Omental fat pad (tissue), 4 donors: ENCODE measurements around the gene RING1. TPM values are rescaled to one million over a fixed set of nuclear protein-coding genes. Genes with fewer than 3 reads are reported as not detected.

Experiments
- ATAC-seq: fragments of 150-250 bp; one replicate; pipeline ENCODE4 v1.9.1; 2016; ENCODE audit warnings: mild to moderate bottlenecking, moderate library complexity; ENCODE audit not compliant: low FRiP score
- DNase-seq: peaks from one replicate; pipeline ENCODE4 v3.0.0-alpha.2; 2019; ENCODE audit warnings: low spot score
- total RNA-seq, 4 donors: library from RNA; depleted of rRNA; stranded (reverse); fragments of >200 nt; gene quantifications; one replicate each; pipeline ENCODE4 v1.1.0, GENCODE V29; 2016
- TF ChIP-seq, protein P1 (sequence below), 3 donors: fragments of 450-650 bp; IDR thresholded peaks; one replicate each; pipeline ENCODE4 v1.5.1; 2016 to 2017; ENCODE audit warnings: antibody characterized with exemption in 3 of 3, mild to moderate bottlenecking in 3 of 3, moderate library complexity in 2 of 3

The RING1 gene
- total RNA-seq, 4 donors from 2014 or later, result 13.1 to 20.1 (median 15.7) TPM

DNA sequence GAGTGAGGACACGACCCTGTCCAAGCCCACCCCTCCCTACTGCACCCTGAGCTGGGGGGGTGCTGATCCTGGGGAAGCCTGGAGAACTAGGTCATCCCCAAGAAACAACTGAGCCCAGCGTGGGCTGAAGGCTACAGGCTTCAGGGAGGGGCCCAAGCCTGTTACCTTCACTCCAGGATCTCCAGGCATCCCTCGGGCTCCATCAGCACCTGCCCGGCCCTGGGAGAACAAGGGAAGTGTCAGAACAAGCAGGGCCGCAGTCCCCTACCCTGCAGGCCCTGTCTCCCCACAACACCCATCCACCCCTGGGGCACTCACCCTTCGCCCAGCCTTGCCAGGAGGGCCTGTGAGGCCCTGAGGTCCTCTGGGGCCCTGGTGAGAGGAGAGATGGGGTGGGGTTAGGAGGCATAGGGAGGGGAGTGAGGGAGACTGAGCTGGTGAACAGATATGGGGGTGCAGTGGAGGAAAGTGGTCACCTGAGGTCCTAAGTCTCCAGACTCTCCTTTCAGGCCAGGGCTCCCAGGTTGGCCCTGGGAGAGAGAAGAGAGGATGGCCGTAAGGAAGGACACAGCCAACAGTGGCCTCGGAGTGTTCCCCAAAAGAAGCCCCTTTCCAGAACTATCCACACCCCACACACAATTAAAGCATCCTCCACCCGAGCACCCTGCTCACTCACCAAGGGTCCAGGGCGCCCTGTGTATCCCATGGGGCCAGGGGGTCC lies 29.4 kb upstream of the RING1 start:
- DNase-seq (no peak), ATAC-seq (no peak)
- TF ChIP-seq, protein P1, sequence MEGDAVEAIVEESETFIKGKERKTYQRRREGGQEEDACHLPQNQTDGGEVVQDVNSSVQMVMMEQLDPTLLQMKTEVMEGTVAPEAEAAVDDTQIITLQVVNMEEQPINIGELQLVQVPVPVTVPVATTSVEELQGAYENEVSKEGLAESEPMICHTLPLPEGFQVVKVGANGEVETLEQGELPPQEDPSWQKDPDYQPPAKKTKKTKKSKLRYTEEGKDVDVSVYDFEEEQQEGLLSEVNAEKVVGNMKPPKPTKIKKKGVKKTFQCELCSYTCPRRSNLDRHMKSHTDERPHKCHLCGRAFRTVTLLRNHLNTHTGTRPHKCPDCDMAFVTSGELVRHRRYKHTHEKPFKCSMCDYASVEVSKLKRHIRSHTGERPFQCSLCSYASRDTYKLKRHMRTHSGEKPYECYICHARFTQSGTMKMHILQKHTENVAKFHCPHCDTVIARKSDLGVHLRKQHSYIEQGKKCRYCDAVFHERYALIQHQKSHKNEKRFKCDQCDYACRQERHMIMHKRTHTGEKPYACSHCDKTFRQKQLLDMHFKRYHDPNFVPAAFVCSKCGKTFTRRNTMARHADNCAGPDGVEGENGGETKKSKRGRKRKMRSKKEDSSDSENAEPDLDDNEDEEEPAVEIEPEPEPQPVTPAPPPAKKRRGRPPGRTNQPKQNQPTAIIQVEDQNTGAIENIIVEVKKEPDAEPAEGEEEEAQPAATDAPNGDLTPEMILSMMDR (IDR thresholded peaks at IDR 0.05), result no peak

DNA sequence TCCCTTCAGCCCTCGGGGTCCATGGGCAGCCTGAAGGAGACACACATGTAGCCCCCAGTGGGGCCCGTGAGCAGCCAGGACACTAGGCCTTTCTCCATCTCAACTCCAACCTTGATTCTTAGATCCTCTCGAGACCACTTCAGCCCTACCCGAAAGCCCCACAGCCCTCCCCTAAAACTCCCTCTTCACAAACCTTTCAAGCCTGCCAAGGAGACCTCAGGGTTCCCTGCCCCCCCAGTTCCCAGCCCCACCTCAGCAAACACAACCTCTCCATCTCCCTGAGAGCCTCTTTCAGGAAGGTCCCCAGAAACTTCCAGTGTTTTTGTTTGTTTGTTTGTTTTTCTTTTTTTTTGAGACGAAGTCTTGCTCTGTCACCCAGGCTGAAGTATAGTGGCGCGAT lies 27.2 kb upstream of the RING1 start:
- TF ChIP-seq, protein P1 (IDR thresholded peaks at IDR 0.05), result no peak
- no peak for ATAC-seq
- DNase-seq, result no peak

DNA sequence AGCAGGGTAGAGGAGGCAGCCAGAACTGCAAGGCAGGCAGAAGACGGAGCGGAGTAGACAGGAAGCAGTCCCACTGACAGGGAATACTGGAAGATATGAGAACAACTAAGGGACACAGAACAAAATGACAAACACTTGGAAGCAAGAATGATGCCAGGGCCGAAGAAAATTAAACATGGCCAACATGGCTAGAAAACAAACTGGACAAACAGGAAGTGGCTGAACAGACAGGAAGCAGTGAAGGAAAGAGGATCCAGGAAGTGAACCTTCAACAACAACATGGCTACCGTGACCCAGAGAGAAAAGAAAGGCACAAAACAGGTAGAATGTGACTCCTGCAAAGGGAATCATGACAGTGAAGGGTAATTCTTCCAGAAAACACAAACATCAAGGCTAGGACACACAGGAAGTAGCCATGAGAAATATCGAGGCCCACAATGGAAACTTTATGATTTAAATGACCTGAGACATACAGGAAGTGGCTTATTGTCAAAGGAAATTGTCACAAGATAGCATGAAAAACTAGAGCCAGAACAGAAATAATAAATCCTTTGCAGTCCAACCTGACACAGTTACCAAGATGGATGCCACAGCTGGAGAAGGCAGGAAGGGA lies 25.1 kb upstream of the RING1 start:
- DNase-seq (no peak), ATAC-seq (no peak)
- TF ChIP-seq, protein P1 (IDR thresholded peaks at IDR 0.05), result no peak

DNA sequence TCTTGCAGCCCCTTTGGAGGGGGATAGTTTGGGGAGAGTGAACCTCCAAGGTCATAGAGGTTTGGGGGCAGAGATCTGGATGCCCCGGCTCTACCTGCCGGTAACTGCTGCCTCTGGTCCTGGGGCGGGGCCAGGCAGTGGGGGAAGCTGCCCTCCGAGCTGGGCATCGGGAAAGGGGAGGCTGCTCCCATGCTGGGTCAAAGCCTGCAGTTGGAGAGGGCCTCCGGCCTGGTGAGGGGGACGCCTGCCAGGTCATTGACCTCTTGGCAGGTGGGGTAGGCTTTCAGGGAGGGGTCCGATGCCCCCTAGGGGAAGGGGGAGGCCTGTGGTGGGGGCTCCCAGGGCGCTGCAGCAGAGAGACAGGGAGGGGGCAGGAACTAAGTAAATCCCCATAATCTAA lies 23.1 kb upstream of the RING1 start:
- ATAC-seq (no peak), DNase-seq (no peak)
- TF ChIP-seq, protein P1 (IDR thresholded peaks at IDR 0.05), result no peak

DNA sequence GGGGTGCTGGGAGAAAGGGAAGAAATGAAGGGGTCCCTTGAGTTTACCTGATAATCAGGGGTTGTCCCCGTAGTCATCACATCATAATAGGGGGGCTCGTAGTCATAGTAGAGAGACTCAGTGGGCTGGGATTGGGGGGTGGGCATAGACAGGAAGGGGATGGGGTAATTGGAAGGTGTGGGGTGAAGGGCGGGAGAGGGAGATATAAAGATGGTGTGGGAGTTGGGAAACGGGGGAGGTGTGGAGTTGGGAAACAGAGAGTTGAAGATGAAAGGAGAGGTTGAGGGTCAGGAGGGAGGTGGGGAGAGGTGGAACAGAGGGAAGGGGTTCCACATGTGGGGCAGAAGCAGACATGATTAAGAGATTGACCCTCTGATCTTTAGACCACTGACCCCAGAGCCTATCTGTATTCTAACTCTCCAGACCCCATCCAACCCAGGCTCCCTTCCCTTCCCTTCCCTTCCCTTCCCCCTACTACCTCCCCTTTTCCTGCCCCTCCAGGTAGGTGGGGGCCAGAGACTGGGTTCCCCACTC lies 22.6 kb upstream of the RING1 start:
- ATAC-seq (no peak), DNase-seq (no peak)
- TF ChIP-seq, protein P1 (IDR thresholded peaks at IDR 0.05), result no peak

DNA sequence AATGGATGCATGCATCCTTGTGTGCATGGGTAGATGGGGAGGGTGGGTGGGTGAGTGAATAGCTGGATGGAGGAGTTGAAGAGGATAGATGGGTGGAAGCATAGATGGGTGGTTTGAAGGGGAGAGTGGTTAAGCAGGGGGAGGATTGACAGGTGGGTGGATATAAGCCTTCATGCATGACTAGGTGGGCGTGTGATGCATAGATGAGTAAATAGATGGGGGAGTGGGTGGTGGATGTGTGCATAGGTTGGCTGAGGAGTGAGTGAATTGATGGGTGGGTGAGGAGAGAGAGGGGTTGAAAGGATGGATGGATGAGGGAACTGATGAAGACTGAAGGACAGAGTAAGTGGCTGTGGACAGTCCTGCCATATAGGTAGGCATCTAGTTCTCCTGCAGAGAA lies 20.5 kb upstream of the RING1 start:
- TF ChIP-seq, protein P1 (IDR thresholded peaks at IDR 0.05), result no peak
- DNase-seq (no peak), ATAC-seq (no peak)

DNA sequence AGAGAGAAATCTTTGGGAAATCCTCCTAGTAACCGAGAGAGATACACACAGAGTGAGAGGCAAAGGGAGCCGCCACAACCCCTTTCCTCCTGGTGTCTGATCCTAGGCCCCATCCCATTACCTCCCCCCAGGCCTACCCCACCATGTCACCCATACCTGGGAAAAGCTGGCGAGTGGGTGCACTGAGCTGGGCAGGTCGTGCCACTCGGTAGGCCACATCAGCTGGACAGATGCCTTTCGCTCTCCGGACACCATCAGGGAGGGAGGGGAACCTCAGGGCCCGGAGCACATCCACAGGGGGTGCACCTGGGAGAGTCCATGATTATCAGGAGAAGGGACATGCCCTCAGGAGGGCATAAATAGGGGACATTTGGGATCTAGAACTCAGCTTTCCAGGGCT lies 19.1 kb upstream of the RING1 start:
- TF ChIP-seq, protein P1 (IDR thresholded peaks at IDR 0.05), result no peak
- DNase-seq (no peak), ATAC-seq (no peak)
